PC-9 (cell line): ENCODE results near the gene SPAG17. TPM values are rescaled to one million over a fixed set of nuclear protein-coding genes. Genes with fewer than 3 reads are reported as not detected.

Experiments used
- BruUV-seq: library from RNA; stranded (reverse); fragments of 400-500 nt; replicated peaks from 2 replicates; lab custom pipeline; 2021; lab: Mats Ljungman, UMichigan
- CTCF ChIA-PET: fragments of 300-600 bp; sonication (Branson Sonifier 250); formaldehyde crosslinking; loops from one replicate; lab custom pipeline; 2022; ENCODE audit warnings: antibody characterized with exemption; lab: Charles Lee
- POLR2A ChIA-PET: fragments of 300-600 bp; sonication (Branson Sonifier 250); formaldehyde crosslinking; loops from one replicate; lab custom pipeline; 2022; ENCODE audit warnings: antibody characterized with exemption; ENCODE audit not compliant: unreplicated experiment; lab: Charles Lee
- DNase-seq, 2 experiments: peaks; one replicate each; pipeline versions ENCODE4 v3.0.0 to v3.0.0-alpha.2; 2015 to 2022; ENCODE audit warnings: mixed read lengths in 1 of 2
- H2AFZ ChIP-seq: fragments of 200-600 bp; sonication (generic); 2 replicates; pipeline ENCODE4 v1.8.1; 2017; ENCODE audit warnings: antibody characterized with exemption
- H3F3A ChIP-seq: fragments of 200-600 bp; sonication (generic); 2 replicates; pipeline ENCODE4 v1.8.1; 2017; ENCODE audit warnings: antibody characterized with exemption, mild to moderate bottlenecking, low read depth; ENCODE audit not compliant: insufficient read depth
- H3K27ac ChIP-seq: fragments of 200-600 bp; sonication (generic); 2 replicates; pipeline ENCODE4 v1.6.1; 2016; ENCODE audit warnings: mixed run types
- H3K27me3 ChIP-seq: fragments of 200-600 bp; sonication (generic); 2 replicates; pipeline ENCODE4 v1.6.1; 2016; ENCODE audit warnings: low read depth, mixed run types; ENCODE audit not compliant: insufficient read depth
- H3K36me3 ChIP-seq: fragments of 200-600 bp; sonication (generic); 2 replicates; pipeline ENCODE4 v1.6.1; 2016; ENCODE audit warnings: low read depth, mixed run types
- H3K4me1 ChIP-seq: fragments of 200-600 bp; sonication (generic); replicated peaks from 2 replicates; pipeline ENCODE4 v1.6.1; 2016; ENCODE audit warnings: mixed run types; ENCODE audit not compliant: insufficient read depth
- H3K4me2 ChIP-seq: fragments of 200-600 bp; sonication (generic); 2 replicates; pipeline ENCODE4 v1.6.1; 2017; ENCODE audit warnings: mixed run types
- H3K4me3 ChIP-seq: fragments of 200-600 bp; sonication (generic); 2 replicates; pipeline ENCODE4 v1.6.1; 2016; ENCODE audit warnings: mixed run types
- H3K79me2 ChIP-seq: fragments of 200-600 bp; sonication (generic); 2 replicates; pipeline ENCODE4 v1.6.1; 2017; ENCODE audit warnings: low read depth, mixed run types
- H3K9me2 ChIP-seq: fragments of 200-600 bp; sonication (generic); 2 replicates; pipeline ENCODE4 v1.8.1; 2017; ENCODE audit warnings: mild to moderate bottlenecking; ENCODE audit not compliant: insufficient read depth
- H3K9me3 ChIP-seq: fragments of 200-600 bp; sonication (generic); 2 replicates; pipeline ENCODE4 v1.8.1; 2016; ENCODE audit warnings: low read depth; ENCODE audit not compliant: insufficient read depth
- H4K20me1 ChIP-seq: fragments of 200-600 bp; sonication (generic); 2 replicates; pipeline ENCODE4 v1.8.1; 2017; ENCODE audit not compliant: insufficient read depth
- CTCF ChIP-seq: fragments of 200-600 bp; sonication (generic); conservative IDR thresholded peaks from 2 replicates; pipeline ENCODE4 v1.6.1; 2017; ENCODE audit warnings: mixed run types, antibody characterized with exemption, mild to moderate bottlenecking, moderate library complexity
- EZH2 ChIP-seq: fragments of 200-600 bp; sonication (generic); IDR thresholded peaks from 2 replicates; pipeline ENCODE4 v1.8.0; 2017; ENCODE audit warnings: antibody characterized with exemption, low read depth
- intact Hi-C: fragments of 100-400 bp; cut with micrococcal nuclease; formaldehyde crosslinking; loops from one replicate; pipeline ENCODE4 v1.10.0; 2022; ENCODE audit not compliant: unreplicated experiment
- total RNA-seq: library from RNA; stranded (reverse); gene quantifications from 2 replicates; pipeline ENCODE4 v1.2.3, GENCODE V29; 2021

Gene SPAG17
- total RNA-seq, 1 experiment from 2014 or later = not detected

GRCh38 chr1:118101515-118101844, 83.5 kb downstream of the SPAG17 start:
- no peaks in the 10 kb centered on the region for H3K36me3 ChIP-seq
- no peak overlapping the region for H3K4me2 ChIP-seq

GRCh38 chr1:118100686-118101514, 84.1 kb downstream of the SPAG17 start:
- H3K9me3 ChIP-seq = no peaks in the 10 kb centered on the region
- no peaks in the 10 kb centered on the region for H3F3A ChIP-seq
- no peaks in the 10 kb centered on the region for H4K20me1 ChIP-seq
- no peak overlapping the region for H3K4me2 ChIP-seq
- H3K36me3 ChIP-seq = no peaks in the 10 kb centered on the region
- no peaks in the 10 kb centered on the region for H3K4me1 ChIP-seq
- H3K79me2 ChIP-seq = no peaks in the 10 kb centered on the region
- no peak overlapping the region for H3K27ac ChIP-seq
- BruUV-seq = no TSS peak
- POLR2A ChIA-PET = no interaction called here
- H3K27me3 ChIP-seq = peaks cover 20% of the 10 kb centered on the region; the same call in 1 of the 2 replicates
- CTCF ChIA-PET = interaction anchor here (0.6 kb wide), 1 partner anchor 124 kb away, joined by 3 read pairs; no protein-coding TSS in a partner anchor
- H3K9me2 ChIP-seq = no peaks in the 10 kb centered on the region
- DNase-seq = no peak
- intact Hi-C loops = no loop called here
- H3K4me3 ChIP-seq = no peak overlapping the region
- TF ChIP-seq CTCF (no peak), EZH2 (no peak)
- no peak overlapping the region for H2AFZ ChIP-seq

More at GRCh38 chr1:118101515-118101844, 83.5 kb downstream of the SPAG17 start:
- CTCF ChIA-PET = no interaction called here
- intact Hi-C loops = no loop called here
- no peak overlapping the region for H3K4me3 ChIP-seq
- no peak for DNase-seq
- TF ChIP-seq CTCF (no peak), EZH2 (no peak)
- no TSS peak for BruUV-seq
- POLR2A ChIA-PET = no interaction called here
- H3K27ac ChIP-seq = no peak overlapping the region
- no peaks in the 10 kb centered on the region for H3K4me1 ChIP-seq
- H3F3A ChIP-seq = no peaks in the 10 kb centered on the region
- no peaks in the 10 kb centered on the region for H3K9me3 ChIP-seq
- H4K20me1 ChIP-seq = no peaks in the 10 kb centered on the region
- H2AFZ ChIP-seq = no peak overlapping the region
- no peaks in the 10 kb centered on the region for H3K9me2 ChIP-seq
- peaks cover 20% of the 10 kb centered on the region; the same call in 1 of the 2 replicates for H3K27me3 ChIP-seq
- no peaks in the 10 kb centered on the region for H3K79me2 ChIP-seq

- DNase-seq = no peak
- H3F3A ChIP-seq = no peaks in the 10 kb centered on the region
- H3K79me2 ChIP-seq = no peaks in the 10 kb centered on the region
- H3K9me2 ChIP-seq = no peaks in the 10 kb centered on the region
- no peak overlapping the region for H2AFZ ChIP-seq
- BruUV-seq = no TSS peak
- no peaks in the 10 kb centered on the region for H3K4me1 ChIP-seq
- CTCF ChIA-PET = no interaction called here
- H3K27ac ChIP-seq = no peak overlapping the region
- H3K9me3 ChIP-seq = no peaks in the 10 kb centered on the region
- H3K4me2 ChIP-seq = no peak overlapping the region
- intact Hi-C loops = no loop called here
- TF ChIP-seq CTCF (no peak), EZH2 (no peak)
- H3K27me3 ChIP-seq = peaks cover 18% of the 10 kb centered on the region; the same call in 1 of the 2 replicates
- POLR2A ChIA-PET = no interaction called here
- no peak overlapping the region for H3K4me3 ChIP-seq
- H3K36me3 ChIP-seq = no peaks in the 10 kb centered on the region
- H4K20me1 ChIP-seq = no peaks in the 10 kb centered on the region
Observed at GRCh38 chr1:118099686-118100085, 85.3 kb downstream of the SPAG17 start.
